Measurements from ENCODE around the gene TRIM71. TPM values are rescaled to one million over a fixed set of nuclear protein-coding genes. Genes with fewer than 3 reads are reported as not detected.

TRIM71 gene
- total and polyA plus RNA-seq, 2 of the 13 experiments (the other 11 are each of a cell fraction or from before 2014, with no cell fraction given), result 21.7 to 76.9 TPM

DNA sequence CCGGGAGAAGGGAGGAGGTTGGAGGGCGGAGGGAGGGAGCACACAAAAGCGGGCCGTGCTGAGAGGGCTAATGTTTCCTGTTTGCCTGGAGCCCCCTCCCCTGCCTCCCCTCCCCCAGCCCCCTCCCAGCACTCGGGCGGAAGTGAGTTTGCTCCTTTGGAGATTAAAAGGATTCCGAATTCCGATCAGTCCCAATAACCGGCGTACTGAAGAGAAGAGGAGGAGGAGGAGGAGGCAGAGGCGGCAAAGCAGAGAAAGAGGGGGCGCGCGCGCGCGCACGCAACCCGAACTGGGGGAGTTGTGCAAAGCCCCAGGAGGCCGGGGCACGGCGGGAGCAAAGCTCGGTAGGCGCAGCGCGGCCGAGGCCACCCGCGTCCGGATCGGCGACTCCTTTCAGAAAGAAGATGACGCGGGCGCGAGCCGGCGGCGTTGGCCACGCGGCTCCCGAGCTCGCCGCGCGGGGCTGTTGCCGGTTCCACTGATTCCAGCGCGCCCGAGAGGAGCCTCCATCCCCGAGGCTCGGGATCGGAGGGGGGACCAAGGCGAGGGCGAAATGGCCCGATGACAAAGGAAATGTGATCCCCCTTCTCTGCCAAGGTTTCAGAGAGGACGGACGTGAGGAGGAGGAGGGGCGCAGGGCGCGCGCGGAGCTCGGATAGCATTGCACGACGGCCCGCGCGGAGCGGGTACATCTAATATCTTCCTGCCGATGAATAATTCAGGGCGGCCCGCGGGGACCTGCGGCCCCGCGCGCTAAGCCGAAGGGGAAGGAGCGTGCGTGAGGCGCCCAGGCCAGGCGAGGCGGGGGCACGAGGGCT lies 1.1 kb upstream of the TRIM71 start:
- Histone ChIP-seq H3K27me3 (ENCODE audit: control insufficient read depth in 1 of 2, insufficient read depth in 2 of 2, low read length in 2 of 2) (peaks cover 0 to 6% of the 10 kb centered on the region in 2 experiments; a peak in 1 of 5 replicates), H3K9ac (ENCODE audit: insufficient read depth, low read depth, low read length) (peak overlapping the region; percentile 95), H3K36me3 (replicated peaks in 1 of 2; ENCODE audit: control insufficient read depth in 1 of 2, insufficient read depth in 2 of 2, low read length in 2 of 2) (peaks cover 10 to 25% of the 10 kb centered on the region in 2 experiments), H3K4me1 (ENCODE audit: insufficient read depth, low read length) (peaks cover 35% of the 10 kb centered on the region), H4K20me1 (ENCODE audit: insufficient read depth, low read length) (peaks cover 41% of the 10 kb centered on the region), H3K27ac (ENCODE audit: extremely low read length, insufficient read depth, low read length) (peak overlapping the region; percentile 99), H3K79me2 (ENCODE audit: insufficient read depth, low read length) (peaks cover 86% of the 10 kb centered on the region), H3K4me2 (ENCODE audit: low read depth, low read length) (peak overlapping the region; percentile 94), H3K4me3 (replicated peaks in 1 of 3; ENCODE audit: insufficient read depth in 1 of 3, low read depth in 2 of 3, low read length in 3 of 3) (peak overlapping the region; percentile 94 to 98 (median 94)), H3K9me3 (ENCODE audit: low read length) (no peaks in the 10 kb centered on the region), H2AFZ (ENCODE audit: low read length) (no peak overlapping the region)
- DNase-seq (ENCODE audit: low spot score), result peak; percentile 95
- CTCF ChIA-PET (ENCODE audit: low intra/inter-chr PET ratio, low total read pairs), result interaction anchor here (1.5 kb wide), 1 partner anchor 35 kb away, joined by 5 read pairs; no protein-coding TSS in a partner anchor
- TSS peak; percentile 63 for BruUV-seq (replicated peaks)
- POLR2A ChIA-PET, result interaction anchor here (0.9 to 5.6 kb wide), 12 partner anchors 18 to 624 kb away, joined by 3 to 36 read pairs (median 5); no protein-coding TSS in a partner anchor
- FAIRE-seq, result peak; percentile 40
- WGBS (ENCODE audit: low lambda C conversion rate), result 1% methylated on average over 22 of the region's 85 CpGs
- ATAC-seq, result peak; percentile 76
- in situ Hi-C loops (cut with HindIII; ENCODE audit: extremely low pct_ligation_motif_present, low pct_unique_long_range_greater_than_20kb), result loop anchor here (5.0 kb wide), 1 partner anchor 34 kb away; no protein-coding TSS in a partner anchor
- intact Hi-C loops (cut with micrococcal nuclease; ENCODE audit: unreplicated experiment), result loop anchor here (1.0 to 2.0 kb wide), 3 partner anchors 35 to 246 kb away; partner anchors contain the start of gene DYNC1LI1
- TF ChIP-seq RAD51 (IDR thresholded peaks at IDR 0.05; ENCODE audit: borderline replicate concordance) (no peak), ZNF224 (CRISPR knock-in tag; IDR thresholded peaks at IDR 0.05) (no peak), KLF12 (CRISPR knock-in tag; IDR thresholded peaks at IDR 0.05; ENCODE audit: borderline replicate concordance) (no peak), ZNF652 (CRISPR knock-in tag; IDR thresholded peaks at IDR 0.05; ENCODE audit: borderline replicate concordance, low read depth) (no peak), MIXL1 (CRISPR knock-in tag; IDR thresholded peaks at IDR 0.05) (no peak), ZBTB3 (CRISPR knock-in tag; IDR thresholded peaks at IDR 0.05; ENCODE audit: borderline replicate concordance, low read depth) (0 out of 2 replicates have a peak, but pooled peaks have one; percentile 30), IKZF1 (IDR thresholded peaks at IDR 0.05) (no peak), ZNF326 (CRISPR knock-in tag; IDR thresholded peaks at IDR 0.05; ENCODE audit: borderline replicate concordance) (no peak), XBP1 (CRISPR knock-in tag; IDR thresholded peaks at IDR 0.05) (no peak)
- TF ChIP-seq, protein P1, sequence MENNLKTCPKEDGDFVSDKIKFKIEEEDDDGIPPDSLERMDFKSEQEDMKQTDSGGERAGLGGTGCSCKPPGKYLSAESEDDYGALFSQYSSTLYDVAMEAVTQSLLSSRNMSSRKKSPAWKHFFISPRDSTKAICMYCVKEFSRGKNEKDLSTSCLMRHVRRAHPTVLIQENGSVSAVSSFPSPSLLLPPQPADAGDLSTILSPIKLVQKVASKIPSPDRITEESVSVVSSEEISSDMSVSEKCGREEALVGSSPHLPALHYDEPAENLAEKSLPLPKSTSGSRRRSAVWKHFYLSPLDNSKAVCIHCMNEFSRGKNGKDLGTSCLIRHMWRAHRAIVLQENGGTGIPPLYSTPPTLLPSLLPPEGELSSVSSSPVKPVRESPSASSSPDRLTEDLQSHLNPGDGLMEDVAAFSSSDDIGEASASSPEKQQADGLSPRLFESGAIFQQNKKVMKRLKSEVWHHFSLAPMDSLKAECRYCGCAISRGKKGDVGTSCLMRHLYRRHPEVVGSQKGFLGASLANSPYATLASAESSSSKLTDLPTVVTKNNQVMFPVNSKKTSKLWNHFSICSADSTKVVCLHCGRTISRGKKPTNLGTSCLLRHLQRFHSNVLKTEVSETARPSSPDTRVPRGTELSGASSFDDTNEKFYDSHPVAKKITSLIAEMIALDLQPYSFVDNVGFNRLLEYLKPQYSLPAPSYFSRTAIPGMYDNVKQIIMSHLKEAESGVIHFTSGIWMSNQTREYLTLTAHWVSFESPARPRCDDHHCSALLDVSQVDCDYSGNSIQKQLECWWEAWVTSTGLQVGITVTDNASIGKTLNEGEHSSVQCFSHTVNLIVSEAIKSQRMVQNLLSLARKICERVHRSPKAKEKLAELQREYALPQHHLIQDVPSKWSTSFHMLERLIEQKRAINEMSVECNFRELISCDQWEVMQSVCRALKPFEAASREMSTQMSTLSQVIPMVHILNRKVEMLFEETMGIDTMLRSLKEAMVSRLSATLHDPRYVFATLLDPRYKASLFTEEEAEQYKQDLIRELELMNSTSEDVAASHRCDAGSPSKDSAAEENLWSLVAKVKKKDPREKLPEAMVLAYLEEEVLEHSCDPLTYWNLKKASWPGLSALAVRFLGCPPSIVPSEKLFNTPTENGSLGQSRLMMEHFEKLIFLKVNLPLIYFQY (CRISPR knock-in tag; IDR thresholded peaks at IDR 0.05; ENCODE audit: borderline replicate concordance), result no peak
- TF ChIP-seq, protein P2, sequence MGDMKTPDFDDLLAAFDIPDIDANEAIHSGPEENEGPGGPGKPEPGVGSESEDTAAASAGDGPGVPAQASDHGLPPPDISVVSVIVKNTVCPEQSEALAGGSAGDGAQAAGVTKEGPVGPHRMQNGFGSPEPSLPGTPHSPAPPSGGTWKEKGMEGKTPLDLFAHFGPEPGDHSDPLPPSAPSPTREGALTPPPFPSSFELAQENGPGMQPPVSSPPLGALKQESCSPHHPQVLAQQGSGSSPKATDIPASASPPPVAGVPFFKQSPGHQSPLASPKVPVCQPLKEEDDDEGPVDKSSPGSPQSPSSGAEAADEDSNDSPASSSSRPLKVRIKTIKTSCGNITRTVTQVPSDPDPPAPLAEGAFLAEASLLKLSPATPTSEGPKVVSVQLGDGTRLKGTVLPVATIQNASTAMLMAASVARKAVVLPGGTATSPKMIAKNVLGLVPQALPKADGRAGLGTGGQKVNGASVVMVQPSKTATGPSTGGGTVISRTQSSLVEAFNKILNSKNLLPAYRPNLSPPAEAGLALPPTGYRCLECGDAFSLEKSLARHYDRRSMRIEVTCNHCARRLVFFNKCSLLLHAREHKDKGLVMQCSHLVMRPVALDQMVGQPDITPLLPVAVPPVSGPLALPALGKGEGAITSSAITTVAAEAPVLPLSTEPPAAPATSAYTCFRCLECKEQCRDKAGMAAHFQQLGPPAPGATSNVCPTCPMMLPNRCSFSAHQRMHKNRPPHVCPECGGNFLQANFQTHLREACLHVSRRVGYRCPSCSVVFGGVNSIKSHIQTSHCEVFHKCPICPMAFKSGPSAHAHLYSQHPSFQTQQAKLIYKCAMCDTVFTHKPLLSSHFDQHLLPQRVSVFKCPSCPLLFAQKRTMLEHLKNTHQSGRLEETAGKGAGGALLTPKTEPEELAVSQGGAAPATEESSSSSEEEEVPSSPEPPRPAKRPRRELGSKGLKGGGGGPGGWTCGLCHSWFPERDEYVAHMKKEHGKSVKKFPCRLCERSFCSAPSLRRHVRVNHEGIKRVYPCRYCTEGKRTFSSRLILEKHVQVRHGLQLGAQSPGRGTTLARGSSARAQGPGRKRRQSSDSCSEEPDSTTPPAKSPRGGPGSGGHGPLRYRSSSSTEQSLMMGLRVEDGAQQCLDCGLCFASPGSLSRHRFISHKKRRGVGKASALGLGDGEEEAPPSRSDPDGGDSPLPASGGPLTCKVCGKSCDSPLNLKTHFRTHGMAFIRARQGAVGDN (CRISPR knock-in tag; IDR thresholded peaks at IDR 0.05), result peak; percentile 64
- TF ChIP-seq, protein P3, sequence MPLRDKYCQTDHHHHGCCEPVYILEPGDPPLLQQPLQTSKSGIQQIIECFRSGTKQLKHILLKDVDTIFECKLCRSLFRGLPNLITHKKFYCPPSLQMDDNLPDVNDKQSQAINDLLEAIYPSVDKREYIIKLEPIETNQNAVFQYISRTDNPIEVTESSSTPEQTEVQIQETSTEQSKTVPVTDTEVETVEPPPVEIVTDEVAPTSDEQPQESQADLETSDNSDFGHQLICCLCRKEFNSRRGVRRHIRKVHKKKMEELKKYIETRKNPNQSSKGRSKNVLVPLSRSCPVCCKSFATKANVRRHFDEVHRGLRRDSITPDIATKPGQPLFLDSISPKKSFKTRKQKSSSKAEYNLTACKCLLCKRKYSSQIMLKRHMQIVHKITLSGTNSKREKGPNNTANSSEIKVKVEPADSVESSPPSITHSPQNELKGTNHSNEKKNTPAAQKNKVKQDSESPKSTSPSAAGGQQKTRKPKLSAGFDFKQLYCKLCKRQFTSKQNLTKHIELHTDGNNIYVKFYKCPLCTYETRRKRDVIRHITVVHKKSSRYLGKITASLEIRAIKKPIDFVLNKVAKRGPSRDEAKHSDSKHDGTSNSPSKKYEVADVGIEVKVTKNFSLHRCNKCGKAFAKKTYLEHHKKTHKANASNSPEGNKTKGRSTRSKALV (CRISPR knock-in tag; IDR thresholded peaks at IDR 0.05), result peak; percentile 76

Data from HepG2 (cell line).